ENCODE measurements around the gene MAS1. TPM values are rescaled to one million over a fixed set of nuclear protein-coding genes. Genes with fewer than 3 reads are reported as not detected.

MAS1 gene
- polyA plus RNA-seq, 1 experiment, result not detected

GRCh38 chr6:159853754-159854153 is 37.0 kb upstream of the MAS1 start:
- DNase-seq (ENCODE audit: low read depth), result no peak
- no peaks in the 10 kb centered on the region for H3K36me3 ChIP-seq (ENCODE audit: control insufficient read depth, insufficient read depth, low read length)
- peaks cover 2% of the 10 kb centered on the region; the same call in 1 of the 2 replicates for H3K27me3 ChIP-seq (ENCODE audit: control insufficient read depth, insufficient read depth, low read length)
- no peak for TF ChIP-seq CTCF (IDR thresholded peaks at IDR 0.05; ENCODE audit: insufficient read depth, low read depth, low read length)
- ChIA-PET CTCF (interaction anchor here (0.6 to 4.5 kb wide), 6 partner anchors 10 to 284 kb away, joined by 3 to 33 read pairs (median 4); partner anchors contain the start of genes SOD2 and TCP1), POLR2A (no interaction called here)
- no peak overlapping the region for H3K4me3 ChIP-seq (ENCODE audit: low read depth, low read length)

GRCh38 chr6:159854959-159855358 is 35.8 kb upstream of the MAS1 start:
- H3K36me3 ChIP-seq (ENCODE audit: control insufficient read depth, insufficient read depth, low read length), result no peaks in the 10 kb centered on the region
- H3K27me3 ChIP-seq (ENCODE audit: control insufficient read depth, insufficient read depth, low read length), result peaks cover 2% of the 10 kb centered on the region; the same call in 1 of the 2 replicates
- H3K4me3 ChIP-seq (ENCODE audit: low read depth, low read length), result no peak overlapping the region
- ChIA-PET POLR2A (no interaction called here), CTCF (interaction anchor here (1.0 to 4.5 kb wide), 3 partner anchors 8 to 164 kb away, joined by 4 to 33 read pairs (median 9); partner anchors contain the start of gene SOD2)
- no peak for DNase-seq (ENCODE audit: low read depth)
- no peak for TF ChIP-seq CTCF (IDR thresholded peaks at IDR 0.05; ENCODE audit: insufficient read depth, low read depth, low read length)

- no peak for TF ChIP-seq CTCF (IDR thresholded peaks at IDR 0.05; ENCODE audit: insufficient read depth, low read depth, low read length)
- ChIA-PET CTCF (interaction anchor here (1.6 kb wide), 1 partner anchor 166 kb away, joined by 4 read pairs; no protein-coding TSS in a partner anchor), POLR2A (no interaction called here)
- H3K4me3 ChIP-seq (ENCODE audit: low read depth, low read length), result no peak overlapping the region
- peaks cover 6% of the 10 kb centered on the region for H3K27me3 ChIP-seq (ENCODE audit: control insufficient read depth, insufficient read depth, low read length)
- no peaks in the 10 kb centered on the region for H3K36me3 ChIP-seq (ENCODE audit: control insufficient read depth, insufficient read depth, low read length)
- DNase-seq (ENCODE audit: low read depth), result no peak
Observed at GRCh38 chr6:159858259-159858658, 32.5 kb upstream of the MAS1 start.

- Histone ChIP-seq H3K27me3 (ENCODE audit: control insufficient read depth, insufficient read depth, low read length) (peaks cover 4% of the 10 kb centered on the region; the same call in 1 of the 2 replicates), H3K36me3 (ENCODE audit: control insufficient read depth, insufficient read depth, low read length) (no peaks in the 10 kb centered on the region), H3K4me3 (ENCODE audit: low read depth, low read length) (no peak overlapping the region)
- ChIA-PET CTCF (interaction anchor here (9.9 kb wide), 1 partner anchor 81 kb away, joined by 95 read pairs; no protein-coding TSS in a partner anchor), POLR2A (no interaction called here)
- DNase-seq (ENCODE audit: low read depth), result no peak
- TF ChIP-seq CTCF (IDR thresholded peaks at IDR 0.05; ENCODE audit: insufficient read depth, low read depth, low read length), result no peak
Observed at GRCh38 chr6:159860482-159860881, 30.3 kb upstream of the MAS1 start.

- Histone ChIP-seq H3K36me3 (ENCODE audit: control insufficient read depth, insufficient read depth, low read length) (no peaks in the 10 kb centered on the region), H3K4me3 (ENCODE audit: low read depth, low read length) (no peak overlapping the region), H3K27me3 (ENCODE audit: control insufficient read depth, insufficient read depth, low read length) (peaks cover 4% of the 10 kb centered on the region; the same call in 1 of the 2 replicates)
- CTCF ChIA-PET, result interaction anchor here (1.1 to 9.9 kb wide), 3 partner anchors 11 to 593 kb away, joined by 3 to 95 read pairs (median 4); no protein-coding TSS in a partner anchor
- no peak for DNase-seq (ENCODE audit: low read depth)
- POLR2A ChIA-PET, result no interaction called here
- no peak for TF ChIP-seq CTCF (IDR thresholded peaks at IDR 0.05; ENCODE audit: insufficient read depth, low read depth, low read length)
Observed at GRCh38 chr6:159862103-159862502, 28.7 kb upstream of the MAS1 start.
